Esophagus muscularis mucosa (tissue), 4 donors: ENCODE measurements around the gene CAMTA1. TPM values are rescaled to one million over a fixed set of nuclear protein-coding genes. Genes with fewer than 3 reads are reported as not detected.

Source experiments
- DNase-seq: peaks from one replicate; pipeline ENCODE4 v3.0.0-alpha.2; 2017; ENCODE audit errors: extremely low spot score
- H3K27ac ChIP-seq, 4 donors: fragments of 200-600 bp; sonication (generic); replicated peaks in 1 of 4; 1 replicate in 3 of 4; 2 replicates in 1 of 4; pipeline ENCODE4 v1.5.1; 2016 to 2019; ENCODE audit warnings: mild to moderate bottlenecking in 1 of 4
- H3K27me3 ChIP-seq, 4 donors: fragments of 200-600 bp; sonication (generic); one replicate each; pipeline versions ENCODE4 v1.5.1 to v1.6.0; 2016 to 2019
- H3K36me3 ChIP-seq, 4 donors: fragments of 200-600 bp; sonication (generic); one replicate each; pipeline ENCODE4 v1.5.1; 2016 to 2019
- H3K4me1 ChIP-seq, 4 donors: fragments of 200-600 bp; sonication (generic); one replicate each; pipeline ENCODE4 v1.5.1; 2016 to 2019
- H3K4me3 ChIP-seq, 4 donors: fragments of 200-600 bp; sonication (generic); 1 replicate in 2 of 4; 2 replicates in 2 of 4; pipeline ENCODE4 v1.5.1; 2016 to 2019; ENCODE audit warnings: mild to moderate bottlenecking in 4 of 4, moderate library complexity in 1 of 4
- H3K9me3 ChIP-seq, 4 donors: fragments of 200-600 bp; sonication (generic); 1 replicate in 3 of 4; 2 replicates in 1 of 4; pipeline ENCODE4 v1.5.1; 2016 to 2019
- CTCF ChIP-seq, 3 experiments: fragments of 200-600 bp in 2 of 3; fragments of 450-650 bp in 1 of 3; sonication (generic) in 2 of 3; IDR thresholded peaks; one replicate each; pipeline ENCODE4 v1.5.1; 2017 to 2019; ENCODE audit warnings: antibody characterized with exemption in 3 of 3, mild to moderate bottlenecking in 2 of 3, moderate library complexity in 1 of 3
- EP300 ChIP-seq: sonication (generic); formaldehyde crosslinking; IDR thresholded peaks from one replicate; pipeline ENCODE4 v1.6.1; 2017; ENCODE audit warnings: antibody characterized with exemption
- POLR2A ChIP-seq: fragments of 450-650 bp; IDR thresholded peaks from one replicate; pipeline ENCODE4 v1.6.1; 2017; ENCODE audit warnings: antibody characterized with exemption, moderate library complexity, mild to moderate bottlenecking, low read depth
- POLR2AphosphoS5 ChIP-seq, 2 donors: sonication (generic); formaldehyde crosslinking; IDR thresholded peaks; one replicate each; pipeline ENCODE4 v1.6.1; 2017; ENCODE audit warnings: antibody characterized with exemption in 2 of 2
- WGBS: methylation state at CpG from one replicate; pipeline ENCODE4 v1.1.5; 2018; 5-methylcytosine and 5-hydroxymethylcytosine counted together
- intact Hi-C: fragments of 100-400 bp; cut with DNase I; formaldehyde crosslinking; loops from one replicate; pipeline ENCODE4 v1.15.1; 2023
- total RNA-seq, 4 donors: library from RNA; depleted of rRNA; stranded (reverse); fragments of >200 nt; gene quantifications; one replicate each; pipeline versions ENCODE4 v1.1.0 to v1.2.1, GENCODE V29; 2016

CAMTA1 gene
- total RNA-seq, 4 donors from 2014 or later: 109 to 226 (median 139) TPM

GRCh38 chr1:7683521-7683920 is 898.3 kb downstream of the CAMTA1 start:
- Histone ChIP-seq H3K4me3 (no peak overlapping the region), H3K4me1 (peaks cover 11 to 18% (median 17%) of the 10 kb centered on the region in 4 donors), H3K9me3 (no peaks in the 10 kb centered on the region), H3K27me3 (no peaks in the 10 kb centered on the region), H3K36me3 (no peaks in the 10 kb centered on the region), H3K27ac (no peak overlapping the region)
- TF ChIP-seq POLR2AphosphoS5 (IDR thresholded peaks at IDR 0.05) (no peak), EP300 (no peak), POLR2A (no peak), CTCF (IDR thresholded peaks at IDR 0.05) (no peak)
- 80% methylated on average over 6 of the region's 15 CpGs for WGBS
- intact Hi-C loops: no loop called here
- DNase-seq: no peak

- intact Hi-C loops: no loop called here
- no peak overlapping the region for H3K27ac ChIP-seq
- H3K36me3 ChIP-seq: no peaks in the 10 kb centered on the region
- DNase-seq: no peak
- H3K4me1 ChIP-seq: peaks cover 11 to 17% (median 16%) of the 10 kb centered on the region in 4 donors
- 69% methylated on average over 2 of the region's 8 CpGs for WGBS
- H3K27me3 ChIP-seq: no peaks in the 10 kb centered on the region
- H3K4me3 ChIP-seq: no peak overlapping the region
- H3K9me3 ChIP-seq: no peaks in the 10 kb centered on the region
- TF ChIP-seq EP300 (no peak), POLR2AphosphoS5 (IDR thresholded peaks at IDR 0.05) (no peak), POLR2A (no peak), CTCF (IDR thresholded peaks at IDR 0.05) (no peak)
Measured at GRCh38 chr1:7684132-7684531, 898.9 kb downstream of the CAMTA1 start.

GRCh38 chr1:7684861-7685635 is 899.8 kb downstream of the CAMTA1 start:
- DNase-seq: no peak
- Histone ChIP-seq H3K27ac (no peak overlapping the region), H3K9me3 (no peaks in the 10 kb centered on the region), H3K36me3 (no peaks in the 10 kb centered on the region), H3K27me3 (peaks cover 0 to 7% (median 0%) of the 10 kb centered on the region in 4 donors), H3K4me1 (peaks cover 5 to 8% (median 7%) of the 10 kb centered on the region in 4 donors), H3K4me3 (no peak overlapping the region)
- 93% methylated on average over 29 of the region's 29 CpGs for WGBS
- intact Hi-C loops: no loop called here
- TF ChIP-seq POLR2A (no peak), CTCF (IDR thresholded peaks at IDR 0.05) (no peak), POLR2AphosphoS5 (IDR thresholded peaks at IDR 0.05) (no peak), EP300 (no peak)

GRCh38 chr1:7686301-7686850 is 901.1 kb downstream of the CAMTA1 start:
- intact Hi-C loops: no loop called here
- Histone ChIP-seq H3K27ac (no peak overlapping the region), H3K4me3 (no peak overlapping the region), H3K9me3 (no peaks in the 10 kb centered on the region), H3K27me3 (peaks cover 0 to 10% (median 0%) of the 10 kb centered on the region in 4 donors), H3K4me1 (no peaks in the 10 kb centered on the region), H3K36me3 (no peaks in the 10 kb centered on the region)
- no peak for DNase-seq
- no peak for TF ChIP-seq CTCF (IDR thresholded peaks at IDR 0.05)
- TF ChIP-seq POLR2A: no peak
- no peak for TF ChIP-seq EP300
- TF ChIP-seq POLR2AphosphoS5 (IDR thresholded peaks at IDR 0.05): no peak
- WGBS: 78% methylated on average over 16 of the region's 16 CpGs
